Measurements from ENCODE around the gene OAS2. TPM values are rescaled to one million over a fixed set of nuclear protein-coding genes. Genes with fewer than 3 reads are reported as not detected.
A peak's percentile ranks its signal among the peaks of the same experiment; 100 is the strongest.

OAS2 gene
- total and polyA plus RNA-seq, 9 of the 15 experiments (the other 6 are each of a cell fraction or from before 2014, with no cell fraction given): 0.13 to 0.85 TPM; not detected in 7

- Histone ChIP-seq H3K4me2 (ENCODE audit: insufficient read depth, low read length) (no peak overlapping the region), H2AFZ (ENCODE audit: low read depth, low read length) (no peak overlapping the region), H3K79me2 (ENCODE audit: control insufficient read depth, insufficient read depth, low read length) (no peaks in the 10 kb centered on the region), H3K27me3 (ENCODE audit: control insufficient read depth in 2 of 2, insufficient read depth in 2 of 2, low read length in 2 of 2) (peaks cover 8 to 42% of the 10 kb centered on the region in 2 experiments; a peak in 3 of 5 replicates), H3K9me3 (replicated peaks; ENCODE audit: control insufficient read depth, insufficient read depth, low read depth, low read length) (no peaks in the 10 kb centered on the region), H3K27ac (ENCODE audit: extremely low read depth, low read depth, low read length) (no peak overlapping the region), H3K9ac (ENCODE audit: insufficient read depth in 1 of 2, low read depth in 2 of 2, low read length in 2 of 2) (no peak overlapping the region; a peak in 1 of 4 replicates), H3K4me1 (replicated peaks in 1 of 2; ENCODE audit: control insufficient read depth in 2 of 2, insufficient read depth in 2 of 2, low read length in 2 of 2) (peaks cover 0 to 18% of the 10 kb centered on the region in 2 experiments; a peak in 1 of 5 replicates), H3K36me3 (ENCODE audit: control insufficient read depth, insufficient read depth, low read length) (no peaks in the 10 kb centered on the region), H3K9me1 (ENCODE audit: control insufficient read depth, insufficient read depth, low read length) (no peaks in the 10 kb centered on the region), H4K20me1 (replicated peaks; ENCODE audit: control insufficient read depth, insufficient read depth, low read length) (peaks cover 6% of the 10 kb centered on the region), H3K4me3 (no peak overlapping the region)
- in situ Hi-C loops (cut with MboI) (no loop called here), intact Hi-C loops (cut with micrococcal nuclease) (no loop called here)
- FAIRE-seq (no peak), ATAC-seq (peak; percentile 56; the same call in 1 of the 3 replicates), DNase-seq (ENCODE audit: extremely low read depth in 1 of 4, low spot score in 3 of 4) (no peak)
- ChIA-PET POLR2A (no interaction called here), CTCF (ENCODE audit: low intra/inter-chr PET ratio) (no interaction called here)
- BruUV-seq (replicated peaks): no TSS peak
- 12% methylated on average over 26 of the region's 44 CpGs for WGBS (ENCODE audit: insufficient coverage, low coverage, missing lambda C conversion rate)
- TF ChIP-seq PHB2 (IDR thresholded peaks at IDR 0.05; ENCODE audit: low read depth) (no peak), CCNT2 (IDR thresholded peaks at IDR 0.05; ENCODE audit: borderline replicate concordance, extremely low read depth, insufficient read length, low read depth, low read length) (no peak), CHAMP1 (IDR thresholded peaks at IDR 0.05) (no peak), PURB (CRISPR knock-in tag; IDR thresholded peaks at IDR 0.05; ENCODE audit: low read depth) (no peak), RBM25 (IDR thresholded peaks at IDR 0.05; ENCODE audit: low read depth, low read length, severe bottlenecking) (no peak), FOXM1 (IDR thresholded peaks at IDR 0.05; ENCODE audit: low read depth) (no peak), FOXM1 (CRISPR knock-in tag; IDR thresholded peaks at IDR 0.05; ENCODE audit: low read depth) (no peak), ZNF263 (CRISPR knock-in tag; IDR thresholded peaks at IDR 0.05; ENCODE audit: borderline replicate concordance) (no peak), SAFB (IDR thresholded peaks at IDR 0.05; ENCODE audit: borderline replicate concordance, low read depth, low read length) (peak; percentile 55; the same call in 1 of the 2 replicates)
- TF ChIP-seq, protein P1, sequence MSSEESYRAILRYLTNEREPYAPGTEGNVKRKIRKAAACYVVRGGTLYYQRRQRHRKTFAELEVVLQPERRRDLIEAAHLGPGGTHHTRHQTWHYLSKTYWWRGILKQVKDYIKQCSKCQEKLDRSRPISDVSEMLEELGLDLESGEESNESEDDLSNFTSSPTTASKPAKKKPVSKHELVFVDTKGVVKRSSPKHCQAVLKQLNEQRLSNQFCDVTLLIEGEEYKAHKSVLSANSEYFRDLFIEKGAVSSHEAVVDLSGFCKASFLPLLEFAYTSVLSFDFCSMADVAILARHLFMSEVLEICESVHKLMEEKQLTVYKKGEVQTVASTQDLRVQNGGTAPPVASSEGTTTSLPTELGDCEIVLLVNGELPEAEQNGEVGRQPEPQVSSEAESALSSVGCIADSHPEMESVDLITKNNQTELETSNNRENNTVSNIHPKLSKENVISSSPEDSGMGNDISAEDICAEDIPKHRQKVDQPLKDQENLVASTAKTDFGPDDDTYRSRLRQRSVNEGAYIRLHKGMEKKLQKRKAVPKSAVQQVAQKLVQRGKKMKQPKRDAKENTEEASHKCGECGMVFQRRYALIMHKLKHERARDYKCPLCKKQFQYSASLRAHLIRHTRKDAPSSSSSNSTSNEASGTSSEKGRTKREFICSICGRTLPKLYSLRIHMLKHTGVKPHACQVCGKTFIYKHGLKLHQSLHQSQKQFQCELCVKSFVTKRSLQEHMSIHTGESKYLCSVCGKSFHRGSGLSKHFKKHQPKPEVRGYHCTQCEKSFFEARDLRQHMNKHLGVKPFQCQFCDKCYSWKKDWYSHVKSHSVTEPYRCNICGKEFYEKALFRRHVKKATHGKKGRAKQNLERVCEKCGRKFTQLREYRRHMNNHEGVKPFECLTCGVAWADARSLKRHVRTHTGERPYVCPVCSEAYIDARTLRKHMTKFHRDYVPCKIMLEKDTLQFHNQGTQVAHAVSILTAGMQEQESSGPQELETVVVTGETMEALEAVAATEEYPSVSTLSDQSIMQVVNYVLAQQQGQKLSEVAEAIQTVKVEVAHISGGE (CRISPR knock-in tag; IDR thresholded peaks at IDR 0.05): no peak
- TF ChIP-seq, protein P2, sequence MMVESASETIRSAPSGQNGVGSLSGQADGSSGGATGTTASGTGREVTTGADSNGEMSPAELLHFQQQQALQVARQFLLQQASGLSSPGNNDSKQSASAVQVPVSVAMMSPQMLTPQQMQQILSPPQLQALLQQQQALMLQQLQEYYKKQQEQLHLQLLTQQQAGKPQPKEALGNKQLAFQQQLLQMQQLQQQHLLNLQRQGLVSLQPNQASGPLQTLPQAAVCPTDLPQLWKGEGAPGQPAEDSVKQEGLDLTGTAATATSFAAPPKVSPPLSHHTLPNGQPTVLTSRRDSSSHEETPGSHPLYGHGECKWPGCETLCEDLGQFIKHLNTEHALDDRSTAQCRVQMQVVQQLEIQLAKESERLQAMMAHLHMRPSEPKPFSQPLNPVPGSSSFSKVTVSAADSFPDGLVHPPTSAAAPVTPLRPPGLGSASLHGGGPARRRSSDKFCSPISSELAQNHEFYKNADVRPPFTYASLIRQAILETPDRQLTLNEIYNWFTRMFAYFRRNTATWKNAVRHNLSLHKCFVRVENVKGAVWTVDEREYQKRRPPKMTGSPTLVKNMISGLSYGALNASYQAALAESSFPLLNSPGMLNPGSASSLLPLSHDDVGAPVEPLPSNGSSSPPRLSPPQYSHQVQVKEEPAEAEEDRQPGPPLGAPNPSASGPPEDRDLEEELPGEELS (CRISPR knock-in tag; IDR thresholded peaks at IDR 0.05; ENCODE audit: borderline replicate concordance): no peak
These were observed 79.5 kb downstream of the OAS2 start for GRCh38 chr12:113057565-113058485.
